Measurements from ENCODE around the gene GPAM.

Gene GPAM

DNA sequence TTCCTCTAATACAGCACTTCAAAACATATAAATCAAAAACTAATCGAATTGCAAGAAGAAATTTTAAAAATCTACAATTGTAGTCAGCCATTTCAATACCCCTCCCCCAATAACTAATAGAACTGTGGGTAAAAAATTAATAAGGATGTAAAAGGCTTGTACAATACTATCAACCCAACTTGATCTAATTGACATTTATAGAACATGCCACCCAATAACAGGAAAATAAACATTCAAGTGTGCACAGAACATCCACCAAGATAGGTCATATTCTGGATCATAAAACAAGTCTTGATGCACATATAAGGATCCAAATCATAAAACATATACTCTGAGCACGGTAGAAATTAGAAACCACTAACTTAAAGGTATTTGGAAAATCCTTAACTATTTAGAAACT, 4.0 kb upstream of the GPAM start:
- H3K4me3 ChIP-seq (ENCODE audit: low read length), result no peak overlapping the region
- H3K4me1 ChIP-seq (ENCODE audit: insufficient read depth, low read length), result peaks cover 7% of the 10 kb centered on the region
- H2AFZ ChIP-seq (ENCODE audit: low read depth, low read length), result no peak overlapping the region
- no peaks in the 10 kb centered on the region for H3K9me3 ChIP-seq (ENCODE audit: low read length)
- H3K36me3 ChIP-seq (ENCODE audit: insufficient read depth, low read length), result no peaks in the 10 kb centered on the region
- H3K27me3 ChIP-seq (ENCODE audit: insufficient read depth, low read length), result no peaks in the 10 kb centered on the region

- no peaks in the 10 kb centered on the region for H3K36me3 ChIP-seq (ENCODE audit: insufficient read depth, low read length)
- no peaks in the 10 kb centered on the region for H3K27me3 ChIP-seq (ENCODE audit: insufficient read depth, low read length)
- peaks cover 7% of the 10 kb centered on the region for H3K4me1 ChIP-seq (ENCODE audit: insufficient read depth, low read length)
- no peak overlapping the region for H3K4me3 ChIP-seq (ENCODE audit: low read length)
- H3K9me3 ChIP-seq (ENCODE audit: low read length), result no peaks in the 10 kb centered on the region
- no peak overlapping the region for H2AFZ ChIP-seq (ENCODE audit: low read depth, low read length)
Measured at GRCh38 chr10:112185959-112186358, 2.4 kb upstream of the GPAM start.

- Histone ChIP-seq H3K36me3 (ENCODE audit: insufficient read depth, low read length) (peaks cover 11% of the 10 kb centered on the region), H2AFZ (ENCODE audit: low read depth, low read length) (peak overlapping the region; percentile 51), H3K27me3 (ENCODE audit: insufficient read depth, low read length) (no peaks in the 10 kb centered on the region), H3K9me3 (ENCODE audit: low read length) (no peaks in the 10 kb centered on the region), H3K4me3 (ENCODE audit: low read length) (peak overlapping the region; percentile 69), H3K4me1 (ENCODE audit: insufficient read depth, low read length) (peaks cover 7% of the 10 kb centered on the region)
Measured at GRCh38 chr10:112184379-112184778, 814 bp upstream of the GPAM start.

- peak overlapping the region; percentile 69 for H3K4me3 ChIP-seq (ENCODE audit: low read length)
- no peaks in the 10 kb centered on the region for H3K9me3 ChIP-seq (ENCODE audit: low read length)
Measured at GRCh38 chr10:112184052-112184371, 447 bp upstream of the GPAM start.

DNA sequence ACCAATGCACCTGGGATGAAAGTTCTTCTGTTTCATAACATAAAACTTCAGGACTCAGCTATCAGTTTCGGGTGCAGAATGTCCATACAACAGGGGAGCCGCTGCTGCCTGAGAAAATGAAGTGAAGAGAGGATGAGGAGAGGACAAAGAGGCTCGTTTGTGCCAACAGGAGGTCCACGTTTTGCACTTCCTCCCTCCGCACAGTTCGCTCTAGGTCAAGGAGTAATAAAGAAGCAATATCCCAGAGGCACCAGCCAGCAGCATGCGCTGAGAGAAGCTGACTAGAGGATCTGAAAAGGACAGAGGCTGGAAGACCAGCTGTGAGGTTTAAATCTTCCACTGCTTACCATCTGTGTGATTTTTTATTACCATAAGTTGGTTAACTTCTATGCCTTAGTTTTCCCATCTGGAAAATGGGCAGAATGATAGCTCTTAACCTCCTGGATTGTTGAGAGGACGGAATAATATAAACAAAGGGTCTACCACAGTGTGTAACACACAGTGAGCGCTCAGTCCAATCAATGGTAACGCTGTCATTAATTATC, 709 bp downstream of the GPAM start:
- Histone ChIP-seq H3K9me3 (ENCODE audit: low read length) (no peaks in the 10 kb centered on the region), H3K4me1 (ENCODE audit: insufficient read depth, low read length) (peaks cover 7% of the 10 kb centered on the region), H2AFZ (ENCODE audit: low read depth, low read length) (peak overlapping the region; percentile 51), H3K27me3 (ENCODE audit: insufficient read depth, low read length) (no peaks in the 10 kb centered on the region), H3K36me3 (ENCODE audit: insufficient read depth, low read length) (peaks cover 23% of the 10 kb centered on the region), H3K4me3 (ENCODE audit: low read length) (peak overlapping the region; percentile 69)

More at GRCh38 chr10:112184052-112184371, 447 bp upstream of the GPAM start:
- Histone ChIP-seq H3K4me1 (ENCODE audit: insufficient read depth, low read length) (peaks cover 7% of the 10 kb centered on the region), H3K36me3 (ENCODE audit: insufficient read depth, low read length) (peaks cover 14% of the 10 kb centered on the region), H3K27me3 (ENCODE audit: insufficient read depth, low read length) (no peaks in the 10 kb centered on the region), H2AFZ (ENCODE audit: low read depth, low read length) (peak overlapping the region; percentile 51)

DNA sequence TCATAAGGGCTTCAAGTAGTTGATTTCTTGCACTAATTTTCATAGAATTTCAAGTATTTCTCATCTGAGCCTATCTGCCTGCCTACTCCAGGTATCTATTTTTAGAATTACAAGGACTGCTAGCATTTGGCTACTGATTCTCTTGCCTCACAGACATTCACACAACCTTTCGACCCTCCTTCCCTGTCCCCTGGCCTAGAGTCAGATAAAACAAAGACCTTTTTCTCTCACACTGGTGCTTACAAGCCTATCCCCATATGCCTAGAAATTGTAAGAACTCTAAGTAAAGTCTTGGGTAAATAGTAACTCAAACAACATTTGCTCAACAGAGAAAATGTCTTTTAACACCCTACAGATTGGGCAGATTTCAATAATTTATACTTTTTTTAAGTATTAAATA, 6.3 kb downstream of the GPAM start:
- Histone ChIP-seq H2AFZ (ENCODE audit: low read depth, low read length) (no peak overlapping the region), H3K4me1 (ENCODE audit: insufficient read depth, low read length) (no peaks in the 10 kb centered on the region), H3K27me3 (ENCODE audit: insufficient read depth, low read length) (no peaks in the 10 kb centered on the region), H3K4me3 (ENCODE audit: low read length) (no peak overlapping the region), H3K9me3 (ENCODE audit: low read length) (no peaks in the 10 kb centered on the region), H3K36me3 (ENCODE audit: insufficient read depth, low read length) (peaks cover 64% of the 10 kb centered on the region)

DNA sequence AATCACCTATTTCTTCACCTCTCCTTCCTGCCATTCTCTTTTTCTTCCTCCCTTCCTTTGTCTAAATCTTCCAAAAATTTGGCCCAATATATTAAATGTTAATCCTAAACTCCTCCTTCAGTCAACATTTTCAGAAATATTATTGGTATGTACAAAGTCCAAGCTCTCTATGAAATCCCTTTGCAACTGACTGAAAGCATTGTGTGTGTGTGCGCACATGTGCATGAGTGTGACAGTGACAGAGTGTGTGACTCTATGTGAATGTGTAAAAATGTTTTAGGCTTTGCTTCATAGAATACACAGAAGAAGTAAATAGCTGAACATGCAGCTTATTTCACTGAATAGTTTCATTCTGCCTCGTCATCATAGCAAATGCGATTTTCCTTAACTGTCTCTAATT, 7.0 kb downstream of the GPAM start:
- Histone ChIP-seq H3K27me3 (ENCODE audit: insufficient read depth, low read length) (no peaks in the 10 kb centered on the region), H2AFZ (ENCODE audit: low read depth, low read length) (no peak overlapping the region), H3K4me3 (ENCODE audit: low read length) (no peak overlapping the region), H3K36me3 (ENCODE audit: insufficient read depth, low read length) (peaks cover 68% of the 10 kb centered on the region), H3K9me3 (ENCODE audit: low read length) (no peaks in the 10 kb centered on the region), H3K4me1 (ENCODE audit: insufficient read depth, low read length) (no peaks in the 10 kb centered on the region)

- no peak overlapping the region for H3K4me3 ChIP-seq (ENCODE audit: low read length)
- peaks cover 76% of the 10 kb centered on the region for H3K36me3 ChIP-seq (ENCODE audit: insufficient read depth, low read length)
- H3K27me3 ChIP-seq (ENCODE audit: insufficient read depth, low read length), result no peaks in the 10 kb centered on the region
- H3K9me3 ChIP-seq (ENCODE audit: low read length), result no peaks in the 10 kb centered on the region
- no peaks in the 10 kb centered on the region for H3K4me1 ChIP-seq (ENCODE audit: insufficient read depth, low read length)
- H2AFZ ChIP-seq (ENCODE audit: low read depth, low read length), result no peak overlapping the region
Measured at GRCh38 chr10:112175409-112175808, 8.2 kb downstream of the GPAM start.

DNA sequence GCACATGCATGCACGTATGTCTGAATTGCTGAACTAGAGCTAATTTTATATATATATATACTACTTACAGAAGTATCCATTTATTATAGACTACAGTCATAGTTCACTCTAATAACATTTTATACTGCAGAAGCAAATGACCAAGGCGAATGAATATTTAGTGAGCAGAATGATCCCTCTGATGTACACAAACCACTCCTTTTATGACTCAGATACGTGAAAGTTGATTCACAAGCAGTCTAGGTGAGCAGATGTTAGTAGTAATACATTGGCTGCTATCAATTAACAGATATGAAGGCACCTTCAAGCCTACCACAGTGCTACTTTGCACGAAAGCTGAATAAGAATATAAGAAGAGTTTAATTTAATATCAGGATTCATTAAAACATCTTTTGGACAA, 10.4 kb downstream of the GPAM start:
- Histone ChIP-seq H3K4me1 (ENCODE audit: insufficient read depth, low read length) (no peaks in the 10 kb centered on the region), H3K36me3 (ENCODE audit: insufficient read depth, low read length) (peaks cover 81% of the 10 kb centered on the region)

GRCh38 chr10:112168733-112169132, 14.8 kb downstream of the GPAM start:
- Histone ChIP-seq H3K4me1 (ENCODE audit: insufficient read depth, low read length) (no peaks in the 10 kb centered on the region), H3K27me3 (ENCODE audit: insufficient read depth, low read length) (no peaks in the 10 kb centered on the region), H3K36me3 (ENCODE audit: insufficient read depth, low read length) (peaks cover 82% of the 10 kb centered on the region), H3K9me3 (ENCODE audit: low read length) (no peaks in the 10 kb centered on the region), H3K4me3 (ENCODE audit: low read length) (no peak overlapping the region), H2AFZ (ENCODE audit: low read depth, low read length) (no peak overlapping the region)

More for the DNA sequence above, 10.4 kb downstream of the GPAM start:
- H3K9me3 ChIP-seq (ENCODE audit: low read length), result no peaks in the 10 kb centered on the region
- no peak overlapping the region for H2AFZ ChIP-seq (ENCODE audit: low read depth, low read length)
- H3K4me3 ChIP-seq (ENCODE audit: low read length), result no peak overlapping the region
- H3K27me3 ChIP-seq (ENCODE audit: insufficient read depth, low read length), result no peaks in the 10 kb centered on the region

DNA sequence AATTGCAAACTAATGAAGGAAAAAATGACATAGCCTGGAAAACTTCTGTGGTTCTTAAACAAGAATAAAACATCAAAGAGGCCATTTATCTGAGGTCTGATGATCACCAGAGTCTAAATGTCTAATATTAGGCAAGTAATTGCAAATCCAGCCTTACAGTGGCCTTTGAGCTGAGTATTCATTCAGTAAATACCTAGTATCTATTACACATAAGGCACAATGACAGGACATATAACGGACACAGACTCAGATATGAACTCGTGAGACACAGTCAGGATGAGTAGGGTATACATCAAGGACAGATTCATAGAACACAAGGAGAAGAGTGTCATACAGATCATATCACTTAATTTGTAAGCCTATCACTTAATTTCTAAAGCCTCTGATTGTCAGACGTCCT, 16.8 kb downstream of the GPAM start:
- Histone ChIP-seq H3K9me3 (ENCODE audit: low read length) (no peaks in the 10 kb centered on the region), H2AFZ (ENCODE audit: low read depth, low read length) (no peak overlapping the region), H3K4me1 (ENCODE audit: insufficient read depth, low read length) (no peaks in the 10 kb centered on the region), H3K36me3 (ENCODE audit: insufficient read depth, low read length) (peaks cover 82% of the 10 kb centered on the region), H3K4me3 (ENCODE audit: low read length) (no peak overlapping the region), H3K27me3 (ENCODE audit: insufficient read depth, low read length) (no peaks in the 10 kb centered on the region)

- no peaks in the 10 kb centered on the region for H3K4me1 ChIP-seq (ENCODE audit: insufficient read depth, low read length)
- H3K27me3 ChIP-seq (ENCODE audit: insufficient read depth, low read length), result no peaks in the 10 kb centered on the region
- H3K4me3 ChIP-seq (ENCODE audit: low read length), result no peak overlapping the region
- no peaks in the 10 kb centered on the region for H3K9me3 ChIP-seq (ENCODE audit: low read length)
- H2AFZ ChIP-seq (ENCODE audit: low read depth, low read length), result no peak overlapping the region
- H3K36me3 ChIP-seq (ENCODE audit: insufficient read depth, low read length), result peaks cover 76% of the 10 kb centered on the region
Measured at GRCh38 chr10:112161757-112162518, 21.6 kb downstream of the GPAM start.

- no peak overlapping the region for H3K4me3 ChIP-seq (ENCODE audit: low read length)
- H3K27me3 ChIP-seq (ENCODE audit: insufficient read depth, low read length), result no peaks in the 10 kb centered on the region
- peaks cover 76% of the 10 kb centered on the region for H3K36me3 ChIP-seq (ENCODE audit: insufficient read depth, low read length)
- no peaks in the 10 kb centered on the region for H3K9me3 ChIP-seq (ENCODE audit: low read length)
- no peak overlapping the region for H2AFZ ChIP-seq (ENCODE audit: low read depth, low read length)
- no peaks in the 10 kb centered on the region for H3K4me1 ChIP-seq (ENCODE audit: insufficient read depth, low read length)
Measured at GRCh38 chr10:112160834-112161233, 22.7 kb downstream of the GPAM start.

GRCh38 chr10:112159469-112159868, 24.1 kb downstream of the GPAM start:
- no peak overlapping the region for H2AFZ ChIP-seq (ENCODE audit: low read depth, low read length)
- peaks cover 86% of the 10 kb centered on the region for H3K36me3 ChIP-seq (ENCODE audit: insufficient read depth, low read length)
- H3K27me3 ChIP-seq (ENCODE audit: insufficient read depth, low read length), result no peaks in the 10 kb centered on the region
- H3K4me3 ChIP-seq (ENCODE audit: low read length), result no peak overlapping the region
- no peaks in the 10 kb centered on the region for H3K4me1 ChIP-seq (ENCODE audit: insufficient read depth, low read length)
- H3K9me3 ChIP-seq (ENCODE audit: low read length), result no peaks in the 10 kb centered on the region

Measured in neuron (in vitro differentiated cells).